HEK293T (cell line): Measurements from ENCODE around the gene PRKCB.

Source experiments
- CTCF ChIA-PET: fragments of 350-600 bp; formaldehyde crosslinking; extraction: SDS; loops from one replicate; lab custom pipeline; 2021; ENCODE audit warnings: antibody characterized with exemption, inconsistent platforms; lab: Yijun Ruan, JAX
- POLR2A ChIA-PET: fragments of 350-600 bp; formaldehyde crosslinking; extraction: SDS; loops from one replicate; lab custom pipeline; 2020; ENCODE audit warnings: antibody characterized with exemption, inconsistent platforms; lab: Yijun Ruan, JAX
- DNase-seq: peaks from one replicate; pipeline ENCODE4 v3.0.0; 2012; ENCODE audit warnings: mixed read lengths; ENCODE audit errors: extremely low spot score
- ARNT ChIP-seq: fragments of 450-650 bp; IDR thresholded peaks from 2 replicates; pipeline ENCODE4 v1.6.1; 2017; ENCODE audit warnings: mild to moderate bottlenecking
- BHLHE40 ChIP-seq: fragments of 450-650 bp; IDR thresholded peaks from 2 replicates; pipeline ENCODE4 v1.6.1; 2016; ENCODE audit warnings: mild to moderate bottlenecking, moderate library complexity, borderline replicate concordance
- CTBP1 ChIP-seq: fragments of 450-650 bp; IDR thresholded peaks from 2 replicates; pipeline ENCODE4 v1.6.1; 2016; ENCODE audit warnings: borderline replicate concordance
- ELF4 ChIP-seq: fragments of 450-650 bp; IDR thresholded peaks from 2 replicates; pipeline ENCODE4 v1.6.1; 2017; ENCODE audit warnings: antibody characterized with exemption
- FOXA1 ChIP-seq: fragments of 450-650 bp; IDR thresholded peaks from 2 replicates; pipeline ENCODE4 v1.6.1; 2016; ENCODE audit warnings: mild to moderate bottlenecking
- FOXK2 ChIP-seq: fragments of 450-650 bp; IDR thresholded peaks from 2 replicates; pipeline ENCODE4 v1.6.1; 2016; ENCODE audit warnings: mild to moderate bottlenecking
- FOXM1 ChIP-seq: fragments of 450-650 bp; IDR thresholded peaks from 2 replicates; pipeline ENCODE4 v1.6.1; 2017; ENCODE audit warnings: mild to moderate bottlenecking, borderline replicate concordance
- HDGF ChIP-seq: fragments of 450-650 bp; IDR thresholded peaks from 2 replicates; pipeline ENCODE4 v1.6.1; 2017; ENCODE audit warnings: antibody characterized with exemption, borderline replicate concordance
- L3MBTL2 ChIP-seq: fragments of 450-650 bp; conservative IDR thresholded peaks from 2 replicates; pipeline ENCODE4 v1.6.1; 2016; ENCODE audit warnings: mild to moderate bottlenecking
- LEF1 ChIP-seq: fragments of 450-650 bp; IDR thresholded peaks from 2 replicates; pipeline ENCODE4 v1.6.1; 2017; ENCODE audit warnings: mild to moderate bottlenecking, borderline replicate concordance
- NFRKB ChIP-seq: fragments of 450-650 bp; IDR thresholded peaks from 2 replicates; pipeline ENCODE4 v1.6.1; 2016; ENCODE audit warnings: mild to moderate bottlenecking, moderate library complexity
- SP1 ChIP-seq: fragments of 450-650 bp; IDR thresholded peaks from 2 replicates; pipeline ENCODE4 v1.6.1; 2017
- SUZ12 ChIP-seq: fragments of 450-650 bp; IDR thresholded peaks from 2 replicates; pipeline ENCODE4 v1.6.1; 2016; ENCODE audit warnings: mild to moderate bottlenecking
- TARDBP ChIP-seq: fragments of 450-650 bp; IDR thresholded peaks from 2 replicates; pipeline ENCODE4 v1.6.1; 2016
- ZNF384 ChIP-seq: fragments of 450-650 bp; IDR thresholded peaks from 2 replicates; pipeline ENCODE4 v1.6.1; 2016
- TF ChIP-seq, protein P1 (sequence below): fragments of 450-650 bp; IDR thresholded peaks from 2 replicates; pipeline ENCODE4 v1.6.1; 2016

Gene PRKCB

DNA sequence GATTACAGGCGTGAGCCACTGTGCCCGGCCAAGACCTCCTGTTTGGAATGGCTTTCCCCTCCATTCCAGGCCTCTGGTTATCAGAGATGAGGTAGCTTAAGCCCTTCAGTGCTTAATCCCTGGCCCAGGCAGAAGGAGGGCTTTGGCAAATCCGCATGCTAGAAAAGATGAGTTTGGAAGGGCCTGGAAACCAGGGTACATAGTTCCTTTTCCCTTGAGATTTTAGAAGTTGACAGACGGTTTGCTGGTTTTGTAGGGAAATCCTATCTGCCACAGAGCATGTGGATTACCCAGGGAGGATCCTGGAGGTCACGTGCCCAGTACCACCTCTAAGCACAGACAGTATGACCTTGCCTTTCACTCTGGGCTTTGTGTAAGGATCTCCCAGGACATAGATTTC is 305.7 kb downstream of the PRKCB start:
- ChIA-PET POLR2A (no interaction called here), CTCF (no interaction called here)
- no peak for DNase-seq
- TF ChIP-seq, protein P1, sequence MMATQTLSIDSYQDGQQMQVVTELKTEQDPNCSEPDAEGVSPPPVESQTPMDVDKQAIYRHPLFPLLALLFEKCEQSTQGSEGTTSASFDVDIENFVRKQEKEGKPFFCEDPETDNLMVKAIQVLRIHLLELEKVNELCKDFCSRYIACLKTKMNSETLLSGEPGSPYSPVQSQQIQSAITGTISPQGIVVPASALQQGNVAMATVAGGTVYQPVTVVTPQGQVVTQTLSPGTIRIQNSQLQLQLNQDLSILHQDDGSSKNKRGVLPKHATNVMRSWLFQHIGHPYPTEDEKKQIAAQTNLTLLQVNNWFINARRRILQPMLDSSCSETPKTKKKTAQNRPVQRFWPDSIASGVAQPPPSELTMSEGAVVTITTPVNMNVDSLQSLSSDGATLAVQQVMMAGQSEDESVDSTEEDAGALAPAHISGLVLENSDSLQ: no peak
- TF ChIP-seq FOXA1: no peak
- no peak for TF ChIP-seq SP1
- no peak for TF ChIP-seq CTBP1
- TF ChIP-seq ZNF384: no peak
- no peak for TF ChIP-seq TARDBP
- TF ChIP-seq HDGF: no peak

DNA sequence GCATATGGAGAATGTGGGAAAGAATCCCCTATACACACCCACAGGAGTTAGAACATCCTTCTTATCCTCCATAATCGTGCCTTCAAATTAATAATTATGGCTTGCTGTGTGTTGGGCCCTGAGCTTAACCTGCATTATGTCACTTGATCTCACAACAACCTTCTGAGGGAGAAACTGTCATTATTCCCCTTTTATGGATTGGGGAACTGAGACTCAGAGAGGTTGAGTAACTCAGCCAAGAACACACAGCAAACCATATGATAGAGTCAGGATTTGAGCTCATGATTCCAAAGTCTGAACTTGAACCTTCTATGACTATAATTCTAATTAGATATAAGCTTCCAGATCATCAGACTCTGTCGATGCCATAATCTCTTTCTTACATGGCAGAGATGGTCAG is 306.1 kb downstream of the PRKCB start:
- ChIA-PET POLR2A (no interaction called here), CTCF (interaction anchor here (0.5 kb wide), 1 partner anchor 72 kb away, joined by 4 read pairs; no protein-coding TSS in a partner anchor)
- TF ChIP-seq, protein P1: no peak
- TF ChIP-seq FOXM1 (no peak), HDGF (no peak), TARDBP (no peak), NFRKB (no peak), LEF1 (no peak), ARNT (no peak), FOXA1 (no peak), L3MBTL2 (no peak), SP1 (no peak)
- no peak for DNase-seq

DNA sequence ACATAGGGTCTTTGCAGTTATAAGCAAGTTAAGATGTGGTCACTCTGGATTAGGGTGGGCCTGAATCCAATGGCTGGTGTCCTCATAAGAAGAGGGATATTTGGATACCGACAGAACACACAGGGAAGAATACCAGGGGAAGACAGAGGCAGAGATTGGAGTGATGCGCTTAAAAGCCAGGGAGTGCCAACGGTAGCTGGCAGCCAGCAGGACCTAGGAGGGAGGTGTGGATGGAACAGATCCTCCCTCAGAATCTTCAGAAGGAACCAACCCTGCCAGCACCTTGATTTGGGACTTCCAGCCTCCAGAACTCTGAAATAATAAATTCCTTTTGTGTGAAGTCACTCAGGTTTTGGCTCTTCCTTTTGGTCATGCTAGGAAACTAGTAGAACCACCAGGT is 310.1 kb downstream of the PRKCB start:
- TF ChIP-seq ARNT: no peak
- no peak for TF ChIP-seq ZNF384
- TF ChIP-seq CTBP1: no peak
- no peak for TF ChIP-seq NFRKB
- TF ChIP-seq FOXA1: no peak
- no peak for TF ChIP-seq TARDBP
- no peak for TF ChIP-seq L3MBTL2
- no peak for TF ChIP-seq ELF4
- TF ChIP-seq SP1: no peak
- no peak for TF ChIP-seq FOXM1
- TF ChIP-seq FOXK2: no peak
- TF ChIP-seq LEF1: no peak
- no peak for TF ChIP-seq HDGF
- TF ChIP-seq BHLHE40: no peak
- TF ChIP-seq SUZ12: no peak
- TF ChIP-seq, protein P1: no peak
- CTCF ChIA-PET: no interaction called here
- no peak for DNase-seq
- POLR2A ChIA-PET: no interaction called here

DNA sequence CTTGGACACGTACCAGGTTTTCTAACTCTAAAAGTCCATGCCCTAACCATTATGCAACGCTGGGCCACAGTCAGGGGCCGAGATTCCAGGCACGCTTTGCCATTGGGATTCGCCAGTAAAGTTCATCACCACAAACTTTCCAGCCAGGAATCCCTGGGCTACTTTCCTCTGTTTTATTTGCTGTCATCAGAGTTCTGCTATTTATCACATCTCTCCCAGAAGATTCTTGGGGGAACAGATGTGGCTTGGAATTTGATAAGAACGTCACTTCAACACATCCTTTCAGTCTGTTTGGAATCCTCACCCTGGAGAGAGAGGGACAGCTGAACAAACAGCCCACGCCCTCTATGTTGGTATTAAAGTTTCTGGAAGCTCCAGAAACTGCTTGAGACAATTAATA is 310.7 kb downstream of the PRKCB start:
- ChIA-PET POLR2A (no interaction called here), CTCF (no interaction called here)
- DNase-seq: no peak
- TF ChIP-seq FOXK2 (no peak), ZNF384 (no peak), TARDBP (no peak), LEF1 (no peak), ARNT (no peak), SP1 (no peak), CTBP1 (no peak), L3MBTL2 (no peak), HDGF (no peak), NFRKB (no peak), BHLHE40 (no peak), FOXA1 (no peak), ELF4 (no peak), FOXM1 (no peak), SUZ12 (no peak)
- TF ChIP-seq, protein P1: no peak

DNA sequence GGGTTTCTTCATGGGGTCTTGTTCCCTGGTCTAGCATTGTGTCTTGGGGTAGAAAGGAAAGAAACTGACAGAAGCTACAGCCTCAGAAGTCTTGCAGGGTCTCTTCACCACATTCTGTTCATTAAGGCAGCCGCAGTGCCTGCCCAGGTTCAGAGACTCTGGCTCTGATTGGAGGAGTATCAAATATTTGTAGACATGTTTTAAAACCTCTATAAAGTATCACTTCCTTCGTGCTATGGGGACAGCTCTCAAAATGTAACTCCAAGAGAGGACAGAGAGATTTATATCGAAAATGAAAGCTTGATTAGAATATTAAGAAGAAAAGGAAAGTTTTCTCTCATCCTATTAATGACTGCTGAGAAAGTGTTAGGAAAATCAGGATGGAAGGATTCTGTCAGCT is 313.3 kb downstream of the PRKCB start:
- ChIA-PET POLR2A (no interaction called here), CTCF (interaction anchor here (1.2 kb wide), 1 partner anchor 15 kb away, joined by 3 read pairs; no protein-coding TSS in a partner anchor)
- DNase-seq: no peak
- TF ChIP-seq BHLHE40 (no peak), LEF1 (no peak), SUZ12 (no peak), TARDBP (no peak), HDGF (no peak)

DNA sequence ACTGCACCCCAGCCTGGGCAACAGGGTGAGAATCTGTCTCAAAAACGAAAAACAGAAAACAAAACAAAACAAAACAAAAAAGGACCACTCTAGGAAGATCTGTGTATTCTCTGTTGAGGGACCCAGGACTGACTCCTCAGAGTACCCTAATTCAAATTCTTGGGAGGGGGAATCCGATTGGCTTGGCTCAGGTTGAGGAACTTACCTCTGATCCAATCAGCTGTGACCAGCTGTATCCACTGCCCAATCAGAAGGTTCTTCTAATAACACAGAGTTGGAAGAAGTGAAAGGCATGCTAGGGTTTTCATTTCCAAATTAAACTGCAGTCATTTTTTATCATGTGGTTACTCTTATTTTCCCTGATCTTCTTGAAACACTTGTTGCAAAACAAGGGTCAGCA is 314.5 kb downstream of the PRKCB start:
- no peak for DNase-seq
- TF ChIP-seq, protein P1: no peak
- TF ChIP-seq BHLHE40 (no peak), L3MBTL2 (no peak), ARNT (no peak), HDGF (no peak), SUZ12 (no peak), ELF4 (no peak), FOXK2 (no peak), TARDBP (no peak), ZNF384 (no peak), FOXA1 (no peak)
- ChIA-PET POLR2A (no interaction called here), CTCF (interaction anchor here (1.1 to 1.2 kb wide), 2 partner anchors 14 to 102 kb away, joined by 3 read pairs; no protein-coding TSS in a partner anchor)
